ENCODE data around the gene ZNF384.
A peak's percentile ranks its signal among the peaks of the same experiment; 100 is the strongest.

ZNF384 gene

DNA sequence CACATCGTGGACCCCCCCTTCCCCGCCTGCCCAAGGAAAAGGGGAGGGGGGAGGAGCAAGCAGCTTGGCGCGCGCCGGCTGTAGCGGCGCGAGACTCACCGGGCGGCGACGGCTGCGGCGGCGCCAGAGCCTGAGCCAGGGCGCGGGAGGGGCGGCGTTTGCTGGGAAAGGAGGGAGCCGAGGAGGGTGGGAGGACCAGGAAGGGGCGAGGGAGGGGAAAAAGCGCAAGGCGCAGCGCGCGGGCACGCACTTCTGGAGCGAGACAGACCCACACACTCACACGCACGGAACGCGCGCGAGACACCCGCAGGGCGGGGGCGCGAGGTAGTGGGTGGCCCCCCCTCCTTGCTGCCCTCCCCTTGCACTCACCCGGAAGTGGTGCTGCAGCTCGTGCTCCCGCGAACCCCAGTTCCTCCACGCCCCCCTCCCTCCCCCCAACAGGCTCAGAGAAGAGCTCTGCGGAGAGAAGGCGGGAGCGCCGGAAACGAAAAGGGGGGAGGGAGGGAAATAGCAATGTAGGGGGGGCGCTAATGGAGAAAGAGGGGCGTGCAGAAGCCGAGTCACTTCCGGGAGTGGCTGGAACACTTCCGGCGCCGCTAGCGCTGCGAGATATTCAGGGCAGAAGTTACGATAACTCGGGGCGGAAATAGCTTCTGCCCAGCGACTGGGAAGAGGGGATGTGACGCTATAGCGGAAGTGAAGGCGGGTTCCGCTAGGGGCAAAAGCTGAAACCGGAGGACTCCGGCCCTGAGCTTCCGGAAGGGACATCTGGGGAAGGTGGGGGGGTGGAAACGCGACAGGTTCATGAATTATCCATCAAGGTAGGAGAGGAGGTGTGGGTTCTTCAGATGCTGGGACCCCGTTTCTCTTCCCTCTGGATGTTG, at the start of gene ZNF384:
TSS of gene ZNF384 (minus strand) at position 377 of the 884 bp plus-strand sequence. CDS start 9,855 bp downstream, outside the sequence.
- peaks cover 78% of the 10 kb centered on the region for H3K4me1 ChIP-seq
- H3K27me3 ChIP-seq: no peaks in the 10 kb centered on the region
- H3K4me3 ChIP-seq: peak within 1 kb of the TSS; percentile 77
- H3K36me3 ChIP-seq: peaks cover 19% of the 10 kb centered on the region
- peaks cover 36% of the 10 kb centered on the region for H4K20me1 ChIP-seq
- TF ChIP-seq Cebpa-rat (IDR thresholded peaks at IDR 0.05): no peak
- no peaks in the 10 kb centered on the region for H3K9me3 ChIP-seq
- peak within 1 kb of the TSS; percentile 98 for H3K27ac ChIP-seq
- peak within 1 kb of the TSS; percentile 95 for H3K9ac ChIP-seq
- peak within 1 kb of the TSS; percentile 96 for H3K4me2 ChIP-seq

GRCh38 chr12:6736754-6737153, 47.6 kb upstream of the ZNF384 start:
- Histone ChIP-seq H4K20me1 (no peaks in the 10 kb centered on the region), H3K9ac (no peak overlapping the region), H3K9me3 (no peaks in the 10 kb centered on the region), H3K27ac (no peak overlapping the region), H3K36me3 (peaks cover 30% of the 10 kb centered on the region), H3K4me3 (no peak overlapping the region), H3K27me3 (no peaks in the 10 kb centered on the region), H3K4me2 (no peak overlapping the region), H3K4me1 (peaks cover 12% of the 10 kb centered on the region; the same call in 1 of the 2 replicates)
- TF ChIP-seq Cebpa-rat (IDR thresholded peaks at IDR 0.05): no peak

DNA sequence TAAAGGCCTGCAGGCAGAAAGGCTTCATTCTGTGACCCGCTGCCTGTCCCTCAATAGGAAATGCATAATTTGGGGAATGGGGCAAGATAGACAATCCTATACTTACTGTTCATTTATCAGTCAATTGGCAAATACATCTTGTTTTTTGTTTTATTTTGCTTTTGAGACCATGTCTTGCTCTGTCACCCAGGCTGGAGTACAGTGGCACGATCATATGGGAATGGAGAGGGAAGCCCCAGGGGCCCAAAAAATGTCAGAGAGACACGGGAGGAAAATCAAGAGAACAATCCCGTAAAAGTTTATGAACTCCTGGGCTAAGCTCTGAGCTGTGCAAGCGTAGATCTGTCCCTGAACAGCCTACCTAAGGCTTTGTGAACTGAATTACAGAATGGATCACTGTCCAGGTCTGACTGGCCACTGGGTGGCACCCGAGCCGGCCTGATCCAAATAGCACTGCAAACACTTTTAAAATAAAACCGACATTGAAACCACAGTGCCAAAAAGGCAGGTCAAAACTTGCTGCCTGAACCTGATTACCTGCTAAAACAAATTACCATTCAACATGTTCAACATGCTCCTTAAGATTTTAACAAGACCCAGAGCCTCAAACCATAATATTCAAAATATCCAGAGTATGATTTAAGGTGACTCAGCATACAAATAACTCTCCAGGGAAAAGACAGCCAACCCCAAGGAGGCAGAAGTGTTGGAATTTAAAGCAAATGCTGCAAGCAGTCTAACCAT, 46.4 kb upstream of the ZNF384 start:
- Histone ChIP-seq H3K4me2 (no peak overlapping the region), H4K20me1 (0 out of 2 replicates have a peak, but pooled peaks cover under 1% of the 10 kb centered on the region), H3K27ac (no peak overlapping the region), H3K9ac (0 out of 2 replicates have a peak overlapping the region, but pooled peaks have one; percentile 2), H3K9me3 (no peaks in the 10 kb centered on the region), H3K4me3 (no peak overlapping the region), H3K36me3 (peaks cover 41% of the 10 kb centered on the region), H3K4me1 (peaks cover 15% of the 10 kb centered on the region), H3K27me3 (no peaks in the 10 kb centered on the region)
- no peak for TF ChIP-seq Cebpa-rat (IDR thresholded peaks at IDR 0.05)

- H3K27ac ChIP-seq: no peak overlapping the region
- peaks cover 24% of the 10 kb centered on the region for H3K4me1 ChIP-seq
- peaks cover 50% of the 10 kb centered on the region for H3K36me3 ChIP-seq
- no peaks in the 10 kb centered on the region for H3K9me3 ChIP-seq
- H3K9ac ChIP-seq: 0 out of 2 replicates have a peak overlapping the region, but pooled peaks have one; percentile 2
- H3K27me3 ChIP-seq: no peaks in the 10 kb centered on the region
- H3K4me3 ChIP-seq: no peak overlapping the region
- H3K4me2 ChIP-seq: no peak overlapping the region
- peaks cover 7% of the 10 kb centered on the region; the same call in 1 of the 2 replicates for H4K20me1 ChIP-seq
- no peak for TF ChIP-seq Cebpa-rat (IDR thresholded peaks at IDR 0.05)
Observed at GRCh38 chr12:6734506-6735387, 45.6 kb upstream of the ZNF384 start.

DNA sequence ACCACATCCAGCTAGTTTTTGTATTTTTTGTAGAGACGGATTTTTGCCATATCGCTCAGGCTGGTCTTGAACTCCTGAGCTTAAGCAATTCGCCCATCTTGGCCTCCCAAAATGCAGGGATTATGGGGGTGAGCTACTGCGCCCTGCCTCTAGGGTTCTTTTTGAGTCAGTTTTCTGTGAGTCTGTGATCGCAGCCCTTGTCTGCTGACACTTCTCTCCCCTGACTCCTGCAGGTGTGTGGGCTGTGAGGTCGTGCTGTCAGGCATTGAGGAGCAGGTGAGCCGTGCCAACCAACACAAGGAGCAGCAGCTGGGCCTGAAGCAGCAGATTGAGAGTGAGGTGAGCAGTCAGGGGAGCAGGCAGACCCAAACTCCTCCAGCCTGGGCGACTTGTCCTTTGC, 41.0 kb upstream of the ZNF384 start:
- H3K4me3 ChIP-seq: no peak overlapping the region
- peaks cover 88% of the 10 kb centered on the region for H3K36me3 ChIP-seq
- peaks cover 7% of the 10 kb centered on the region; the same call in 1 of the 2 replicates for H4K20me1 ChIP-seq
- H3K9ac ChIP-seq: 0 out of 2 replicates have a peak overlapping the region, but pooled peaks have one; percentile 5
- H3K27ac ChIP-seq: peak overlapping the region; percentile 36
- H3K4me2 ChIP-seq: peak overlapping the region; percentile 66
- no peaks in the 10 kb centered on the region for H3K27me3 ChIP-seq
- no peak for TF ChIP-seq Cebpa-rat (IDR thresholded peaks at IDR 0.05)
- H3K4me1 ChIP-seq: peaks cover 27% of the 10 kb centered on the region
- no peaks in the 10 kb centered on the region for H3K9me3 ChIP-seq

GRCh38 chr12:6729186-6729585, 40.0 kb upstream of the ZNF384 start:
- H3K4me3 ChIP-seq: no peak overlapping the region
- no peak overlapping the region for H3K9ac ChIP-seq
- H4K20me1 ChIP-seq: peaks cover 7% of the 10 kb centered on the region; the same call in 1 of the 2 replicates
- peaks cover 78% of the 10 kb centered on the region for H3K36me3 ChIP-seq
- H3K4me2 ChIP-seq: no peak overlapping the region
- no peaks in the 10 kb centered on the region for H3K9me3 ChIP-seq
- no peak for TF ChIP-seq Cebpa-rat (IDR thresholded peaks at IDR 0.05)
- H3K4me1 ChIP-seq: peaks cover 37% of the 10 kb centered on the region
- H3K27me3 ChIP-seq: no peaks in the 10 kb centered on the region
- no peak overlapping the region for H3K27ac ChIP-seq

DNA sequence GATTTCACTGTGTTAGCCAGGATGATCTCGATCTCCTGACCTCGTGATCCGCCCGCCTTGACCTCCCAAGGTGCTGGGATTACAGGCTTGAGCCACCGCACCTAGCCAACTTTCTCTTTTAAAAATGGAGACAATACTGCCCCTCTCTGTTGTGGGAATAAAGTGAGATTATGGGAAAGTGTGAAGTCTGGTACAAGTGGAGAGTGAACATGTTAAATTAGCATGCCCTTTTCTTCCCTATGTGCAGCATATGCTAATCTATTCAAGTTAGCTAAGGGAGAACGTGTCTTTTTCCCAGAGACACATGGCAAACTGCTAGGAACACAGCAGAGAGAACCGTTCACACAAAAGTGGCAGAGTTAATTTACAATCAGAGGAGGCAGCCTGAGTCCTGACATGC, 36.2 kb upstream of the ZNF384 start:
- Histone ChIP-seq H3K4me3 (no peak overlapping the region), H3K9ac (no peak overlapping the region), H3K27ac (no peak overlapping the region), H3K4me1 (peaks cover 29% of the 10 kb centered on the region), H4K20me1 (peaks cover 4% of the 10 kb centered on the region; the same call in 1 of the 2 replicates), H3K36me3 (peaks cover 44% of the 10 kb centered on the region), H3K4me2 (peak overlapping the region; percentile 91), H3K9me3 (no peaks in the 10 kb centered on the region), H3K27me3 (no peaks in the 10 kb centered on the region)
- TF ChIP-seq Cebpa-rat (IDR thresholded peaks at IDR 0.05): no peak

GRCh38 chr12:6724409-6724797, 35.2 kb upstream of the ZNF384 start:
- Histone ChIP-seq H3K4me1 (peaks cover 20% of the 10 kb centered on the region), H4K20me1 (no peaks in the 10 kb centered on the region), H3K4me3 (peak overlapping the region; percentile 71), H3K27ac (peak overlapping the region; percentile 79), H3K4me2 (peak overlapping the region; percentile 91), H3K36me3 (peaks cover 35% of the 10 kb centered on the region), H3K9me3 (no peaks in the 10 kb centered on the region), H3K9ac (peak overlapping the region; percentile 62), H3K27me3 (no peaks in the 10 kb centered on the region)
- no peak for TF ChIP-seq Cebpa-rat (IDR thresholded peaks at IDR 0.05)
